ENCODE measurements around the gene SAMD8. TPM values are rescaled to one million over a fixed set of nuclear protein-coding genes. Genes with fewer than 3 reads are reported as not detected.
"Not testable (repeated sequence)": the region's sequence is repeated elsewhere in the genome, so short reads cannot be mapped to it uniquely, and the experiment has no call there.

SAMD8 gene
- polyA plus RNA-seq, 1 experiment = 32.2 TPM

DNA sequence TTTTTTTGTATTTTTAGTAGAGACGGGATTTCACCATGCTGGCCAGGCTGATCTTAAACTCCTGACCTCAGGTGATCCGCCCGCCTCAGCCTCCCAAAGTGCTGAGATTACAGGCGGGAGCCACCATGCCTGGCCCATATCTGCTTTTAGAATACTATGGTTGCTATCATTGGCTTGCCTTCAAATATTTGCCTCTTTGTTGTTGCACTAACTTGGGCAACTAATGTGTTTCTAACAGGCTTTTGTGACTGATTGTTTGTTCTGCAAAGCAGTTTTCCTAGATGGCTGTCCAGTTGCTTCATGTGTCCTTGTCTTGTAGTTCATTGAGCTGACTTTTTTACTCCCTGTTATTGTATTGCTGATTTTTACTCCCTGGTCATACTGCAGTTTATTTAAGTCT lies 108.8 kb downstream of the SAMD8 start:
- no peak overlapping the region for H3K27ac ChIP-seq (ENCODE audit: low read depth, low read length)
- DNase-seq (ENCODE audit: low read depth, low spot score) = no peak
- CTCF ChIA-PET = no interaction called here
- no peak overlapping the region for H3K4me3 ChIP-seq (ENCODE audit: low read depth, low read length)
- H3K9me3 ChIP-seq (ENCODE audit: control insufficient read depth, insufficient read depth, low read length) = no peaks in the 10 kb centered on the region
- H3K27me3 ChIP-seq (ENCODE audit: control insufficient read depth, insufficient read depth, low read length) = no peaks in the 10 kb centered on the region
- TF ChIP-seq, protein P1, sequence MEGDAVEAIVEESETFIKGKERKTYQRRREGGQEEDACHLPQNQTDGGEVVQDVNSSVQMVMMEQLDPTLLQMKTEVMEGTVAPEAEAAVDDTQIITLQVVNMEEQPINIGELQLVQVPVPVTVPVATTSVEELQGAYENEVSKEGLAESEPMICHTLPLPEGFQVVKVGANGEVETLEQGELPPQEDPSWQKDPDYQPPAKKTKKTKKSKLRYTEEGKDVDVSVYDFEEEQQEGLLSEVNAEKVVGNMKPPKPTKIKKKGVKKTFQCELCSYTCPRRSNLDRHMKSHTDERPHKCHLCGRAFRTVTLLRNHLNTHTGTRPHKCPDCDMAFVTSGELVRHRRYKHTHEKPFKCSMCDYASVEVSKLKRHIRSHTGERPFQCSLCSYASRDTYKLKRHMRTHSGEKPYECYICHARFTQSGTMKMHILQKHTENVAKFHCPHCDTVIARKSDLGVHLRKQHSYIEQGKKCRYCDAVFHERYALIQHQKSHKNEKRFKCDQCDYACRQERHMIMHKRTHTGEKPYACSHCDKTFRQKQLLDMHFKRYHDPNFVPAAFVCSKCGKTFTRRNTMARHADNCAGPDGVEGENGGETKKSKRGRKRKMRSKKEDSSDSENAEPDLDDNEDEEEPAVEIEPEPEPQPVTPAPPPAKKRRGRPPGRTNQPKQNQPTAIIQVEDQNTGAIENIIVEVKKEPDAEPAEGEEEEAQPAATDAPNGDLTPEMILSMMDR (IDR thresholded peaks at IDR 0.05; ENCODE audit: low read depth, low read length) = no peak
- POLR2A ChIA-PET = no interaction called here

DNA sequence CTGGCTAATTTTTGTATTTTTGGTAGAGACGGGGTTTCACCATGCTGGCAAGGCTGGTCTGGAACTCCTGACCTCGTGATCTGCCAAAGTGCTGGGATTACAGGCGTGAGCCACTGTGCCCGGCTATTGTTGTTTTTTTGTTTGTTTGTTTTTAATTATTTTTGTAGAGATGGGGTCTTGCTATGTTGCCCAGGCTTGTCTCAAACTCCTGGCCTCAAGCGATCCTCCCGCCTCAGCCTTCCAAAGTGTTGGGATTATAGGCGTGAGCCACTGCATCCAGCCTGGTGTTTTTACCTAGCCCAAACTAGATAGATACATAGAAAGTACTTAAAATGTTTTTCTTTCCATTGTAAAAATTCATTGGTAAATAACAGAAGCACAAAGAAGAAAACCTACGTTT lies 110.0 kb downstream of the SAMD8 start:
- H3K27me3 ChIP-seq (ENCODE audit: control insufficient read depth, insufficient read depth, low read length); H3K27ac ChIP-seq (ENCODE audit: low read depth, low read length); POLR2A ChIA-PET; H3K9me3 ChIP-seq (ENCODE audit: control insufficient read depth, insufficient read depth, low read length); DNase-seq (ENCODE audit: low read depth, low spot score); H3K4me3 ChIP-seq (ENCODE audit: low read depth, low read length): not testable (repeated sequence)
- CTCF ChIA-PET = interaction anchor here (1.4 kb wide), 1 partner anchor 34 kb away, joined by 3 read pairs; no protein-coding TSS in a partner anchor

DNA sequence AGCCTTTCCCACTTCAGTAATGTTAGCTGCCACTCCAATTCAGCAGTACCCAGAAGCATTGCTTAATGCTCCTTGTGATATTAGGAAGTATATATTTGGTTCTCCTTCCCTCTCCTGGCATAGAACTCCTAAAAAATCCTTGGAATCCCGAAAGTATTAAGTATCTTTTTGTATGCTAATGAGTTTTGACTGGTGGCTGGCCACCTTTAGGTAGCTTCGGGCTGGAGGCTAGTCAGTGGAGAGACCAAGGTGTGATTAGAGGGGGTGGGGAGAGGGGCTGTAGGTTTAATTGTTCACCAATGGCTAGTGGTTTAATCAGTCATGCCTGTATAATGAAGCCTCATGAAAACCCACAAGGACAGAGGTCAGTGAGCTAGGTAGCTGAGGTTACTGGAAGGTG lies 112.1 kb downstream of the SAMD8 start:
- DNase-seq (ENCODE audit: low read depth, low spot score) = no peak
- TF ChIP-seq, protein P1 (IDR thresholded peaks at IDR 0.05; ENCODE audit: low read depth, low read length) = no peak
- Histone ChIP-seq H3K4me3 (ENCODE audit: low read depth, low read length) (no peak overlapping the region), H3K27ac (ENCODE audit: low read depth, low read length) (peak overlapping the region; percentile 47), H3K9me3 (ENCODE audit: control insufficient read depth, insufficient read depth, low read length) (no peaks in the 10 kb centered on the region), H3K27me3 (ENCODE audit: control insufficient read depth, insufficient read depth, low read length) (no peaks in the 10 kb centered on the region)
- CTCF ChIA-PET = interaction anchor here (0.6 to 1.5 kb wide), 2 partner anchors 99 to 980 kb away, joined by 3 to 5 read pairs; no protein-coding TSS in a partner anchor
- POLR2A ChIA-PET = interaction anchor here (6.7 kb wide), 1 partner anchor 14 kb away, joined by 49 read pairs; the partner anchor contains the start of gene VDAC2

DNA sequence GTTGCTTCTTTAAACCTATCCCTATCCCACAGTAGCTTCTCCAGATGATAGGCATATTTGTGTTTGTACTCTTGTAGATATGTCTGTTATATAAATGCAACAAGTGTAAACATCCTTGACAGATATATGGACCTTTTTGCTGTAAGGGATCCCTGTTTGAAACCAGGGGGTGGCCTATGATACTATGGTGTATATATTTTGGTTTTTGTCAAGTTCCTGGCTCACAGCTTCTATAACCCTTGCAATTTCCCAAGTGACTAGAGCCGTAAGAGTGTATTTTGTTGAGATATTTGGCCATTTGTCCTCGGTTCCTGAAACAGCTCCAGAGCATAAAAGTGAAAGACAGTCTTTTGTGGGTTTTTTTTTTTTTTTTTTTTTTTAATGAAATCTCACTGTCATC lies 114.6 kb downstream of the SAMD8 start:
- Histone ChIP-seq H3K9me3 (ENCODE audit: control insufficient read depth, insufficient read depth, low read length) (no peaks in the 10 kb centered on the region), H3K27me3 (ENCODE audit: control insufficient read depth, insufficient read depth, low read length) (no peaks in the 10 kb centered on the region), H3K4me3 (ENCODE audit: low read depth, low read length) (no peak overlapping the region), H3K27ac (ENCODE audit: low read depth, low read length) (peak overlapping the region; percentile 87)
- POLR2A ChIA-PET = interaction anchor here (0.6 to 6.7 kb wide), 5 partner anchors 8 to 115 kb away, joined by 3 to 49 read pairs (median 4); partner anchors contain the start of genes SAMD8 and VDAC2
- DNase-seq (ENCODE audit: low read depth, low spot score) = no peak
- TF ChIP-seq, protein P1 (IDR thresholded peaks at IDR 0.05; ENCODE audit: low read depth, low read length) = no peak
- CTCF ChIA-PET = interaction anchor here (0.5 to 1.6 kb wide), 3 partner anchors 10 to 1811 kb away, joined by 3 to 8 read pairs (median 3); partner anchors contain the start of gene COMTD1

DNA sequence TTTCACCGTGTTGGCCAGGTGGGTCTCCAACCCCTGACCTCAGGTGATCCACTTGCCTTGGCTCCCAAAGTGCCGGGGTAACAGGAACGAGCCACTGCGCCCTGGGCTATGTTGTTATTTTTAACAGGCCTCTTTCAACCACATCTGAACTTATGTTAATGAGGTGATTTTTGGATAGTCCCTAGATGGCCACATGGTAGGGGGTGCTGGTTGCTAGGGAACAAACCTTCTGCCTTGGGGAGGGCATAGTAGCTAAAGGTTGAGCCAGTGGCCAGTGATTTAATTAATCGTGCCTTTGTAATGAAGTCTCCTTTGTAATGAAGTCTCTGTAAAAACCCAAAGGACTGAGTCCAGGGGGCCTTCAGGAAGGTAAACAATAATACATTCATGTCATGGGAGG lies 115.2 kb downstream of the SAMD8 start:
- CTCF ChIA-PET = interaction anchor here (1.6 kb wide), 1 partner anchor 9 kb away, joined by 8 read pairs; the partner anchor contains the start of gene COMTD1
- Histone ChIP-seq H3K4me3 (ENCODE audit: low read depth, low read length) (no peak overlapping the region), H3K9me3 (ENCODE audit: control insufficient read depth, insufficient read depth, low read length) (no peaks in the 10 kb centered on the region), H3K27me3 (ENCODE audit: control insufficient read depth, insufficient read depth, low read length) (no peaks in the 10 kb centered on the region), H3K27ac (ENCODE audit: low read depth, low read length) (no peak overlapping the region)
- TF ChIP-seq, protein P1 (IDR thresholded peaks at IDR 0.05; ENCODE audit: low read depth, low read length) = no peak
- POLR2A ChIA-PET = interaction anchor here (0.6 to 6.7 kb wide), 3 partner anchors 8 to 115 kb away, joined by 3 to 49 read pairs (median 11); partner anchors contain the start of genes SAMD8 and VDAC2
- no peak for DNase-seq (ENCODE audit: low read depth, low spot score)

Data from AG04450 (cell line).